DMS79 (cell line): ENCODE measurements around the gene MST1.
"Not testable (repeated sequence)": the region's sequence is repeated elsewhere in the genome, so short reads cannot be mapped to it uniquely, and the experiment has no call there.

Experiments used
- DNase-seq: peaks from one replicate; lab custom pipeline; 2025; lab: John Stamatoyannopoulos, UW

The MST1 gene

GRCh38 chr3:49700453-49701128, 11.3 kb upstream of the MST1 start:
- no peak for DNase-seq

GRCh38 chr3:49700014-49700413, 10.7 kb upstream of the MST1 start:
- no peak for DNase-seq

- no peak for DNase-seq
These were observed 10.2 kb upstream of the MST1 start for GRCh38 chr3:49699281-49699979.

DNA sequence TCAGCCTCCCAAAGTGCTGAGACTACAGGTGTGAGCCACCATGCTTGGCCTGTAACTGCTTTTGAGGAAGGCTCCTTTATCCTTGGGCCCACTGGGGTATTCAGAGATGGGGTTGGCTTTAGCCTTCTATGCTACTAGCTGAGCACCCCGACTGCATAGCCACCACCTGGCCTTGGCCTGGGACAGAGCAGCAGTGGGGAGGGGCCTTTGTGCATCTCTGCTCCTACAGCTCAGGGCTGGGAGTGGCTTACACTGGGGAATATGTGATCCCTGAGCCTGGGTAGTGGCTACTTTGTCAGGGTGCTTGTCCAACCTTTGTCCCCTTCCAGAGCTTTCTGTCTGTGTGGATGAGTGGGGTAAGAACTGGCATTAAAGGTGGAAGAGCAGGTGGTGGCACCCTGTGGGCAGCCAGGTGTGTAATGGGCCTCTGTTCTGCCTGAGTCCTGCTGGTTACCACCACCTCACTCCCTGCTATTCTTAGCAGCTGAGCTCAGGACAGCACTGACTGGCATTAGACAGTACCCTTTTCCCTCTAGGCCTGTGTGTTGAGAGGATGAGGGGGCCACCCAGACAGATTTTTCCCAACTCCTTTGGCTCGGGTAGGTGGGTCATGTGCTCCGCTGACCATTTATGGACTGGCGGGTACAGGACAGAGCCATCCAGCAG, 6.2 kb upstream of the MST1 start:
- not testable (repeated sequence) for DNase-seq

DNA sequence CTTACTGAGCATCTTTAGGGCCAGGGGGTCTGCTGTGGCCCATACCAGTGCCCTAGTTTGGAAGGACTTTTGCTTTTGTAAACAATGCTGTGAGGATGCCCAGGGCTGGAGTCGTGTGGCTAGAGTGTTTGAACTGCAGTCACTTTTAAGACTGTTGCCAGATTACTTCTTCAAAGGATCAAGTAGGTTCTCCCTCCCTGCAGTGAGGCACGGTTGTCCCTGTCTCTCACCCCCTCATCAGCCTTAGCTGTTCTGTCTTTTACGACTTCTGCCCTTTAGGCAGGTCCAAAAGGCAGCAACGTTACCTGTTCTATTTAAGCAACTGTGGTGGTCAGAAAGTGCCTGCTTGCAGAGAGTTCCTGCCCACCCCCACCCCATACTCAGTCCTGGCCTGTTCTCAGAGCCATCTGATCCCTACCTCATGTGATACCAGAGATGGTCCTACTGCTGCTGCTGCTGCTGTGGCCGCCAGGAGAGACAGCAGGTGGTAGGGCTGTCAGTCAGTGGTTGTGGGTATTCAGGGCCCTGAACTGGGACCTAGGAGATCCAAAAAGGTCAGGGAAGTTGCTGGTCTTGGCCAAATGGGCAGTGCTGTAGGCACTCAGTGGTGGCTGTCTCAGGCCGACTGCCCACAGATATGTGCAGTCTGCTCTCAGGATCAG, 5.3 kb upstream of the MST1 start:
- DNase-seq, result not testable (repeated sequence)

DNA sequence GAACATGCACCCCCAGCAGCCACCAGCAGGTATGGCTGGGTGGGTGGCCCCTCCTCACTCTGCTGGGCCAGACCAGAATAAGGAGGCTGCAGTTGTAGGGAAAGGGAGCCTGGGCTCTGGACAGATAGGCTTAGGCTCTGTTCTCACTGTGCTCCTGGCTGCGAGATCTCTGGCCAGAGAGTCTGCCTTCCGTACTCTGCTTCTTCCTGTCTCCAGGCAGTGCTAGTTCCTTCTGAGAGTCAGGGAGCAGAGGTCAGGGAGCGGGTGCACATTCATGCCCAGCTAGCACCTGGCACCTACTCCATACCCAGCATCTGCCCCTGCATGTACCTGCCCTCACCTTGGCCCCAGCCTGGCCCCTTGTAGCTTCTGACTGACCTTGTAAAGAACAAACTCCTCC, 2.2 kb upstream of the MST1 start:
- not testable (repeated sequence) for DNase-seq

DNA sequence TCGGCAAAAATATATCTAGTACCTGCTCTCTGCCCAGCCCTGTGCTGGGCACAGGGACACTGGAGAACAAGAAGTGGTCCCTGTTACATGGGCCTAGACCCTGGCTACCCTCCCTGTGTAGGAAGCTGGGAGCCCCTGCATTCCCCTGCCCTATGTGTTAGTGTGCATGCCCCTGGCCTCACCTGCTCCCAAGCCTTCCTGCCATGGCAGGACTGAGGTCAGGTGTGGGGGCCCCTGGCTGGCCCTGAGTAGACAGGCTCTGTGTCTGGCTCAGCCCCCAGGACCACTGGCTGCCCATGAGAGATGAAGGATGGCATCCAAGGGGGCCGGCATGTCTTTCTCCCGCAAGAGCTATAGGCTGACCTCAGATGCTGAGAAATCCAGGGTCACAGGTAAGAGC, 1.6 kb upstream of the MST1 start:
- not testable (repeated sequence) for DNase-seq

DNA sequence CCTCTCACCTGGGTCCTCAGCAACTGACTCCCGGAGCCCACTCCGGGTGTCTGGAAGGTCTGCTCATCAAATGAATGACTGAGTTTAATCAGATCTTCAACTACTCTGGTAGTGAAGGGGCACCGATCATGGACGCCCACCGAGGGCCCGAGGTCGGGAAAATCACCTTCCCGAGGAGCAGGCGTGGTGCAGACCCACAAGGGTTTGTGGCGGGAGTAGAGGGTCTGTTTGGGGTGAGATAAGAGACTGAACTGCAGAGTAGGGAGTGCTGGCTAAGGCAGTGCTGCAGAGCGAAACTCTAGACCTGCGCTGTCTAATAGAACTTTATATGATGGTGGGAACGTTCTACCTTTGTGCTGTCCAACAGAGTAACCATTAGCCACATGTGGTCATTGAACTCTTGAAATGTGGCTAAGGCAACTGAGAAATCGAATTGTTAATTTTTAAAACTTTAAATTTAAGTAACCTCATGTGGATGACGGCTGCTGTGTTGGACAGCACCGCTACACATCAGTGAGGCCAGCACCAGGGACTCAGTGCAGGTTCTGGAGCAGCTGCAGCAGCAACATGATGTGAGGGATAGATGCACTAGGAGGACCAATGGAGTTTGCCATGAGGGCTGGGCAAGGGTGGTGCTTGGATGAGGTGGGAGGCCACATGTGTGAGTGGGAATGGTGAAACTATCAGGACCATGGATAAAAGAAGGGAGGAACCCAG, 792 bp upstream of the MST1 start:
- DNase-seq, result not testable (repeated sequence)

DNA sequence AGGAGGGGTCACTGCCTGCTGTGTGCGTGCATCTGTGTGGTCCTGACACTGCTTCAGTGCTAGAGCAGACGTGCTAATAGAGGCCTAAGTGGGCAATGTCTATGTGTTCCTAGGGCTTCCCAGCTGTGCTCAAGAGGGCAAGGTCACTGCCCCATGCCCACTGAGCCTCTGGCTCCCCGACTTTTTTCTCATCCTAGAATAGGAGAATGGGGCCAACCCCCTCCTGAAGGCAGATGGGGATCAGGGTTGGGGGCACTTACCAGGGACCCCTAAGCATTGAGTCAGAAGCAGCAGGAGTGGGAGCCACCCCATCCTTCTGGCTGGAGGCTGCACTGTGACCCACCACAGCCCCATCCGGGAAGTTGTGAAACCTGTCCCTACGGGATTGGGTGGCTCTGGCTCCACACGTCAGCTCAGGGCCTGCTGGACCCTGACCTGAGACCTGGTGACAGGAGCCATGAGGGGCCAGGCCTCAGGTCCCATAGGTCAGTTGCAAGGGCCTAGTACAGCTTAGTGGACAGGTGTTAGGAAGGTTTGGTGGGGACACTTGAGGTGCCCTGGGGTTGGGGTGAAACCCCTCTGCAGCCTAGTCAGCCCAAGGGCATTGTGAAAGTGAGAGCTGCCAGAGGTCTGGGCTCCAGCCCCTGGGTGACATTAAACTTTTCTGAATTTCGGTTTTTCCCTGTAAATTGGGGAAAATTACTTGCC, 782 bp downstream of the MST1 start:
- not testable (repeated sequence) for DNase-seq

GRCh38 chr3:49687424-49687795, 1.9 kb downstream of the MST1 start:
- not testable (repeated sequence) for DNase-seq

DNA sequence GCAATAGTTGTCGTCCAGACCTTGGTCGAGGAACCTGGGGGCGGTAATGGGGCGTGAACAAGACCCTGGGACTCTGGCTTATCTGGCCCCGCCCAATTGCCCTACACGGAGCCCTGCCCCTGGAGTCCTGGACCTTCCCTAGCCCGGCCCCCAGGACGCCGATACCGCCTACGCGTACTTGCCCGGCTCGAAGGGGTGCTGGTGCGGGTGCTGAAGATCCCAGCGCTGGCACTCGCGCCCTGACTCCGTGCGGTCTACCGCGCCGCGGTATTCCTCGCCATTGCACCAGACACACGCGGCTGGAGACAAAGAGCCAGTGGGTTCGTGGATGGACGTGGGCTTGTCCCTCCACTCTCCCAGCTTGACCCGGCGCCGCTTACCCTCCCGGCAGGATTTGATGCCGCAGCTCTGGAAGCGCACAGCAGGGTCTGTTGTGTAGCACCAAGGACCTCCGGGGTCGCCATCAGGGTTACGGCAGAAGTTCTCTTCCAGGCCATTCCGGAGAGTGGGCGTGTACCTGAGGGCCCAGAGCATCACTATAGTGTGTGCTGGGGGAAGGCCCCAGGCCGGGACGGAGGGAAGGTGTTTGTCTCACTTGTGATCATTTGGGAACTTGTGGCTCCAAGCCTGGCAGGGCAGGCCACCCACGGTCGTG, 2.4 kb downstream of the MST1 start:
- DNase-seq, result not testable (repeated sequence)

- DNase-seq, result not testable (repeated sequence)
These were observed 2.9 kb downstream of the MST1 start for GRCh38 chr3:49686346-49686745.

DNA sequence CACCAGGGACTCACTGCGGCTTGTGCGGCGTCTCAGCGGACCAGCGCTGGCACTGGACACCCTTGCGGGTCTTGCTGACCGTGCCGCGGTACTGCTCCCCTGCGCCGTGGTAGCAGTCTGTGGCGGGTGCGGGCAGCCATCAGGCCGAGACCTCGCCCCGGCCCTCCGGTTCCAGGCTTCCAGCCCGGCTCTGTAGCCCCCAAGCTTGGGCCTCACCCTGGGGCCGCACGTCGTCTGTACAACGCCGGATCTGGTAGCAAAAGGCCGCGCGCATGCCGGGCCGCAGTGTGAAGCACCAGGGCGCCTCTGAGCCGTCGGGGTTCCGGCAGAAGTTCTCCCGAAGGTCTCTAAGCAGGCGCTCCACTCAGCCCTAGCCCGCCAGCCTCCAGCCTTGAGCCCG, 3.4 kb downstream of the MST1 start:
- not testable (repeated sequence) for DNase-seq

DNA sequence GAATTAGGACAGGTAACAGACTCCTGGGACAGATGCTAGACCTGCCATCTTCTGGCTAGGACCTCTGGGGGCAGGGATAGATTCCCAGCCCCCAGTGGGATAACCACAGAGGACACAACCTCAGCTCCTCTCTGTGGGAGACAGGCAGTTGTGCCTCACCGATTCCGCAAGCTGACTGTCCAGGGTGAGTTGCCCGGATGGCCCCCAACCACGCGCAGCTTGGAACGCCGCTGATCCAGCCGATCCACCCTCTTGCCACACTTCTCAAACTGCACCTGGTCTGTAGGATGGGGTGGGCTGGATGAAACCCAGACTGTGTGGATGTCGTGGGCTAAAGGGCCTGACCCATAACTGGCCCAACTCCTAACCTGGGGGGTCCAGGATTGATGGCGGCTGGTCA, 4.2 kb downstream of the MST1 start:
- DNase-seq, result not testable (repeated sequence)

DNA sequence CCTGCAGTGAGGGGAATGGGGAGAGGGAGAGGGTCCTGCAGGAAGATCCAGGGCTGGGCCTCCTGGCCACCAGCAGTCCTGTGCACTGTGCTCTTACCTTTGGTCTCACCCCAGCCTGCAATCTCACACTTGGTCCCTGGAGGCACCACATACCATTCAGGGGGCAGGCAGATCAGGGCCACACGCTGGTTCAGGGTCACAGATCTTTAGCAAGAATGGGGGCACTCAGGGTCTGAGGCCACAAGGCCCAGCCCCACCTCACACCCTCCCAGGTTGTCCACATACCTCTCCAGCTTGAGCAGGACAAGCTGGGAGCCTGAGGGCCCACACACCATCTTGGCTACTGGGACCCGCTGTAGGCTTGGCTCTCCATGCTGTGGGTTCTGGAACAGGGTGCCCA, 4.8 kb downstream of the MST1 start:
- not testable (repeated sequence) for DNase-seq

GRCh38 chr3:49683162-49683561, 6.1 kb downstream of the MST1 start:
- no peak for DNase-seq

DNA sequence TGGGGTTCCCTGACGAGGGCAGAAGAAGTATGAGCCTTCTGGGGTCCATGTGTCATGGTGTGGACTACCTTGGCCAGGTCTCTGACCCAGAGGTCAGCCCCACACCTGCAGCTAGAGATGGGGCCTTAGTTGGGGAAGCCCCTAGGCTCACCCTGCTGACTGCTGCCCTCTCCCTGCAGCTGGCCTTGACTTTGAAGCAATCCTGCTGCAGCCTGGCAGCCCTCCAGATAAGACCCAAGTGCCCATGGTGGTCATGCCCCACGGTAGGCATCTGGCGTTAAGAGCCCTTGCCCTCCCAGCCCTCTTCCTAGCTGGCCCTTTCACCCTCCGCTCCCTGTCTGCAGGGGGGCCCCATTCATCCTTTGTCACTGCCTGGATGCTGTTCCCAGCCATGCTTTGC, 7.7 kb downstream of the MST1 start:
- no peak for DNase-seq

DNA sequence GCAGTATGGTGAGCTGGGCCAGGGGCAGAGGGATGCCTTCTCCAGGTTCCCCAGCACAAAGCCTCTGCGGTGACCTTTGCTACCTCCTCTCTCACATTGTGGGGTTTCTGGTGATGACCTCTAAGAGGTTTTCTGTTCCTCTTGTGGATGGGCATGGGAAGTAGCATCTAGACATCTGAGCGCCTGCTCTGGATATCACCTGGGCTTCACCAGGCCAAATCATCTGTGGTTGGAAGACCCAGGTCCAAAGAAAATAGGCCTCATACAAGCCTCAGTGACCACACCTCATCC, 8.1 kb downstream of the MST1 start:
- DNase-seq, result no peak

- DNase-seq, result no peak
These were observed 8.6 kb downstream of the MST1 start for GRCh38 chr3:49680493-49681231.

GRCh38 chr3:49675912-49676311, 13.4 kb downstream of the MST1 start:
- no peak for DNase-seq
